ENCODE data around the gene RNF208.

The RNF208 gene

GRCh38 chr9:137194909-137195308 lies 27.1 kb downstream of the RNF208 start:
- in situ Hi-C loops (cut with MboI; ENCODE audit: low sequenced_read_pairs), result no loop called here

GRCh38 chr9:137194388-137194787 lies 27.7 kb downstream of the RNF208 start:
- in situ Hi-C loops (cut with MboI; ENCODE audit: low sequenced_read_pairs), result no loop called here

GRCh38 chr9:137193771-137194170 lies 28.3 kb downstream of the RNF208 start:
- in situ Hi-C loops (cut with MboI; ENCODE audit: low sequenced_read_pairs), result no loop called here

- in situ Hi-C loops (cut with MboI; ENCODE audit: low sequenced_read_pairs), result no loop called here
These were observed 29.2 kb downstream of the RNF208 start for GRCh38 chr9:137192859-137193258.

- in situ Hi-C loops (cut with MboI; ENCODE audit: low sequenced_read_pairs), result no loop called here
These were observed 29.6 kb downstream of the RNF208 start for GRCh38 chr9:137192448-137192780.

- in situ Hi-C loops (cut with MboI; ENCODE audit: low sequenced_read_pairs), result no loop called here
These were observed 30.2 kb downstream of the RNF208 start for GRCh38 chr9:137191691-137192447.

- in situ Hi-C loops (cut with MboI; ENCODE audit: low sequenced_read_pairs), result no loop called here
These were observed 30.8 kb downstream of the RNF208 start for GRCh38 chr9:137191245-137191644.

GRCh38 chr9:137190315-137190856 lies 31.7 kb downstream of the RNF208 start:
- in situ Hi-C loops (cut with MboI; ENCODE audit: low sequenced_read_pairs), result no loop called here

GRCh38 chr9:137189297-137190295 lies 32.4 kb downstream of the RNF208 start:
- in situ Hi-C loops (cut with MboI; ENCODE audit: low sequenced_read_pairs), result no loop called here

GRCh38 chr9:137188490-137189296 lies 33.3 kb downstream of the RNF208 start, which contains the start of the genes ANAPC2 and SSNA1:
TSS of gene ANAPC2 (minus strand) at chr9:137188560. CDS start at chr9:137188532, 28 bp downstream.
TSS of gene SSNA1 (plus strand) at chr9:137188676. CDS start at chr9:137188727, 51 bp downstream.
- in situ Hi-C loops (cut with MboI; ENCODE audit: low sequenced_read_pairs), result no loop called here

GRCh38 chr9:137188086-137188489 lies 34.0 kb downstream of the RNF208 start:
- in situ Hi-C loops (cut with MboI; ENCODE audit: low sequenced_read_pairs), result no loop called here

GRCh38 chr9:137187386-137187785 lies 34.7 kb downstream of the RNF208 start:
- in situ Hi-C loops (cut with MboI; ENCODE audit: low sequenced_read_pairs), result no loop called here

GRCh38 chr9:137186385-137186784 lies 35.7 kb downstream of the RNF208 start:
- in situ Hi-C loops (cut with MboI; ENCODE audit: low sequenced_read_pairs), result no loop called here

- in situ Hi-C loops (cut with MboI; ENCODE audit: low sequenced_read_pairs), result no loop called here
These were observed 36.1 kb downstream of the RNF208 start for GRCh38 chr9:137185921-137186320.

GRCh38 chr9:137184881-137185660 lies 37.0 kb downstream of the RNF208 start:
- in situ Hi-C loops (cut with MboI; ENCODE audit: low sequenced_read_pairs), result no loop called here

- in situ Hi-C loops (cut with MboI; ENCODE audit: low sequenced_read_pairs), result no loop called here
These were observed 38.0 kb downstream of the RNF208 start for GRCh38 chr9:137183980-137184595.

- in situ Hi-C loops (cut with MboI; ENCODE audit: low sequenced_read_pairs), result no loop called here
These were observed 39.2 kb downstream of the RNF208 start for GRCh38 chr9:137182836-137183235.

- in situ Hi-C loops (cut with MboI; ENCODE audit: low sequenced_read_pairs), result no loop called here
These were observed 40.4 kb downstream of the RNF208 start for GRCh38 chr9:137181680-137182079.

GRCh38 chr9:137180491-137180890 lies 41.5 kb downstream of the RNF208 start:
- in situ Hi-C loops (cut with MboI; ENCODE audit: low sequenced_read_pairs), result no loop called here

All from HL-60/S4 treated with retinoic acid at 250 ng/mL for 4 days and 3 days (cell line).